ENCODE data around the gene GTPBP6. TPM values are rescaled to one million over a fixed set of nuclear protein-coding genes. Genes with fewer than 3 reads are reported as not detected.

The GTPBP6 gene
- total and polyA plus RNA-seq, 4 donors: 11.8 to 79.1 (median 59.6) TPM

DNA sequence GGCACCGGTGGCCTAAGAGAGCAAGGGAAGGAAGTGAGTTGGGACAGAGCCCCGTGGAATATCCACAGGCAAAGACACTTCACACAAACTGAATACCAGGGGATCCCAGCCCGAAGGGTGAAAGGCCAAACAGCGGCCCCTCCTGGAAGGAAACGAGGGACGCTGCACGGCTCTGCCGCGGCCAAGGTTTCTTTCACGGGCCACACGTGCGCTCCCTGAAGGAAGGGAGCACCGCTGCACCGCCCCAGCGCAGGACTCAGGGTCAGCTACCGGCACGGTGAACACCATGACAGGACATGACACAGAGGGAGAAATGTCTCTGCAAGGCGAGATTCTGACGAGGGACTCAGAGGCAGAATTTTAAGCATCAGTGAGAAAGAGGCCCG, 31.5 kb upstream of the GTPBP6 start:
- no peak overlapping the region for H3K4me3 ChIP-seq
- 80 to 88% methylated on average over 20 of the region's 20 CpGs for WGBS, 2 donors
- peaks cover 0 to 2% (median 0%) of the 10 kb centered on the region in 4 donors for H3K9me3 ChIP-seq (ENCODE audit: control insufficient read depth in 4 of 4, insufficient read depth in 3 of 4, low read length in 3 of 4)
- H3K27me3 ChIP-seq (ENCODE audit: control insufficient read depth in 3 of 3, insufficient read depth in 3 of 3, low read length in 2 of 3): no peaks in the 10 kb centered on the region
- no peak overlapping the region for H3K27ac ChIP-seq (ENCODE audit: low read depth in 1 of 2, low read length in 1 of 2)
- no peaks in the 10 kb centered on the region for H3K4me1 ChIP-seq (ENCODE audit: control insufficient read depth in 5 of 5, insufficient read depth in 5 of 5, low read length in 5 of 5)
- TF ChIP-seq, protein P1, sequence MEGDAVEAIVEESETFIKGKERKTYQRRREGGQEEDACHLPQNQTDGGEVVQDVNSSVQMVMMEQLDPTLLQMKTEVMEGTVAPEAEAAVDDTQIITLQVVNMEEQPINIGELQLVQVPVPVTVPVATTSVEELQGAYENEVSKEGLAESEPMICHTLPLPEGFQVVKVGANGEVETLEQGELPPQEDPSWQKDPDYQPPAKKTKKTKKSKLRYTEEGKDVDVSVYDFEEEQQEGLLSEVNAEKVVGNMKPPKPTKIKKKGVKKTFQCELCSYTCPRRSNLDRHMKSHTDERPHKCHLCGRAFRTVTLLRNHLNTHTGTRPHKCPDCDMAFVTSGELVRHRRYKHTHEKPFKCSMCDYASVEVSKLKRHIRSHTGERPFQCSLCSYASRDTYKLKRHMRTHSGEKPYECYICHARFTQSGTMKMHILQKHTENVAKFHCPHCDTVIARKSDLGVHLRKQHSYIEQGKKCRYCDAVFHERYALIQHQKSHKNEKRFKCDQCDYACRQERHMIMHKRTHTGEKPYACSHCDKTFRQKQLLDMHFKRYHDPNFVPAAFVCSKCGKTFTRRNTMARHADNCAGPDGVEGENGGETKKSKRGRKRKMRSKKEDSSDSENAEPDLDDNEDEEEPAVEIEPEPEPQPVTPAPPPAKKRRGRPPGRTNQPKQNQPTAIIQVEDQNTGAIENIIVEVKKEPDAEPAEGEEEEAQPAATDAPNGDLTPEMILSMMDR (IDR thresholded peaks at IDR 0.05; ENCODE audit: control extremely low read depth, extremely low read depth): no peak
- peaks cover 3 to 14% (median 5%) of the 10 kb centered on the region in 4 donors for H3K36me3 ChIP-seq (ENCODE audit: control insufficient read depth in 4 of 4, insufficient read depth in 4 of 4, low read length in 4 of 4)
- DNase-seq (no peak), ATAC-seq (ENCODE audit: insufficient read depth, low FRiP score) (no peak)
- no peak overlapping the region for H3K9ac ChIP-seq (ENCODE audit: insufficient read depth in 1 of 2, low read length in 2 of 2)

DNA sequence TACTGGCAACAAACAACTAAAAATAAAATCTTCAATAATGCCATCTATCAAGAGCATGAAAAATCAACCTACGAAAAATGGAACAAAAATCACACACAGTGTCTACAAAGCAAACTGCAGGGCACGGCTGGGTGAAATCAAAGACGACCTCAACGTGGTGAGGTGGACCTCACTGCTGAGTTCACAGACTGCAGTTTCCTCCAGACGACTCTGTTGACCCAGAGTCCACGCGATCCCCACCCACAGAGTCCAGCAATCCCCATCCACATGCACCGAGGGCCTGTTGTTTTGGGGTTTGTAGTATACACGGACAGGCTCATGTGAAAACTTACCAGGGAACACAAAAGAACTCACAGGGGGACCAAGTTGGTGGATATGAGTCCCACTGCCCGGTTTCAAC, 31.1 kb upstream of the GTPBP6 start:
- no peak for DNase-seq
- TF ChIP-seq, protein P1 (IDR thresholded peaks at IDR 0.05; ENCODE audit: control extremely low read depth, extremely low read depth): no peak
- WGBS, 2 donors: 84 to 87% methylated on average over 10 of the region's 10 CpGs
- Histone ChIP-seq H3K27ac (ENCODE audit: low read depth in 1 of 2, low read length in 1 of 2) (peak overlapping the region in 1 of 2 donors; percentile 45), H3K4me1 (ENCODE audit: control insufficient read depth in 5 of 5, insufficient read depth in 5 of 5, low read length in 5 of 5) (no peaks in the 10 kb centered on the region), H3K4me3 (no peak overlapping the region), H3K9ac (ENCODE audit: insufficient read depth in 1 of 2, low read length in 2 of 2) (no peak overlapping the region), H3K9me3 (ENCODE audit: control insufficient read depth in 4 of 4, insufficient read depth in 3 of 4, low read length in 3 of 4) (peaks cover 0 to 2% (median 0%) of the 10 kb centered on the region in 4 donors), H3K36me3 (ENCODE audit: control insufficient read depth in 4 of 4, insufficient read depth in 4 of 4, low read length in 4 of 4) (peaks cover 4 to 14% (median 7%) of the 10 kb centered on the region in 4 donors), H3K27me3 (ENCODE audit: control insufficient read depth in 3 of 3, insufficient read depth in 3 of 3, low read length in 2 of 3) (no peaks in the 10 kb centered on the region)
- no peak for ATAC-seq (ENCODE audit: insufficient read depth, low FRiP score)

DNA sequence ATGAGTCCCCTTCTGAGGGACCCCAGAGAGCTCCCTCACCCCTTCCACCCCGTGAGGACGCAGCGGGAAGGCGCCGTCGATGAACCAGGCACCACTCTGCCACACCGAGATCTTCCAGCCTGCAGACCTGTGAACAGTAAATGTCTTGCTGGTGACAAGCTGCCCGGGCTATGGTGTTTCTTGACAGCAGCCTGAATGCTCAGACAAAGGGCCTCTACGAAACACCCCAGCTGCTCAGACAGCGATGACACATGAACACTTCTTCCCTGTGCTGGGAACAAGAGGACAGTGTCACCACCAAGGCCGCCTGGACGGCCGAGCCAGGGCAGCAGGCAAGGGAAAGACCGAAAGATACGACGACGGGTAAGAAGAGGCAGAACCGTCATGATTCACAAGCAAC, 30.6 kb upstream of the GTPBP6 start:
- Histone ChIP-seq H3K27ac (ENCODE audit: low read depth in 1 of 2, low read length in 1 of 2) (peak overlapping the region in 1 of 2 donors; percentile 49), H3K9me3 (ENCODE audit: control insufficient read depth in 4 of 4, insufficient read depth in 3 of 4, low read length in 3 of 4) (peaks cover 0 to 2% (median 0%) of the 10 kb centered on the region in 4 donors), H3K36me3 (ENCODE audit: control insufficient read depth in 4 of 4, insufficient read depth in 4 of 4, low read length in 4 of 4) (peaks cover 4 to 14% (median 11%) of the 10 kb centered on the region in 4 donors), H3K27me3 (ENCODE audit: control insufficient read depth in 3 of 3, insufficient read depth in 3 of 3, low read length in 2 of 3) (no peaks in the 10 kb centered on the region), H3K4me1 (ENCODE audit: control insufficient read depth in 5 of 5, insufficient read depth in 5 of 5, low read length in 5 of 5) (no peaks in the 10 kb centered on the region), H3K9ac (ENCODE audit: insufficient read depth in 1 of 2, low read length in 2 of 2) (no peak overlapping the region), H3K4me3 (no peak overlapping the region)
- no peak for ATAC-seq (ENCODE audit: insufficient read depth, low FRiP score)
- peak in 1 of 3 donors; percentile 17 for DNase-seq
- WGBS, 2 donors: 83 to 85% methylated on average over 18 of the region's 18 CpGs
- TF ChIP-seq, protein P1 (IDR thresholded peaks at IDR 0.05; ENCODE audit: control extremely low read depth, extremely low read depth): no peak

All from lung (tissue), 12 donors.